DND-41 (cell line): ENCODE data around the gene ARHGAP8.

Experiments used
- EZH2 ChIP-seq: IDR thresholded peaks from 3 replicates; pipeline ENCODE4 v1.6.1; 2012; ENCODE audit warnings: borderline replicate concordance, low read depth, mild to moderate bottlenecking, moderate library complexity, low read length, inconsistent platforms; ENCODE audit not compliant: severe bottlenecking
- TF ChIP-seq, protein P1 (sequence below): IDR thresholded peaks from 2 replicates; pipeline ENCODE4 v1.5.1; 2012; ENCODE audit warnings: borderline replicate concordance, low read length, moderate library complexity, mild to moderate bottlenecking; ENCODE audit not compliant: poor library complexity, severe bottlenecking; ENCODE audit errors: extremely low read depth

DNA sequence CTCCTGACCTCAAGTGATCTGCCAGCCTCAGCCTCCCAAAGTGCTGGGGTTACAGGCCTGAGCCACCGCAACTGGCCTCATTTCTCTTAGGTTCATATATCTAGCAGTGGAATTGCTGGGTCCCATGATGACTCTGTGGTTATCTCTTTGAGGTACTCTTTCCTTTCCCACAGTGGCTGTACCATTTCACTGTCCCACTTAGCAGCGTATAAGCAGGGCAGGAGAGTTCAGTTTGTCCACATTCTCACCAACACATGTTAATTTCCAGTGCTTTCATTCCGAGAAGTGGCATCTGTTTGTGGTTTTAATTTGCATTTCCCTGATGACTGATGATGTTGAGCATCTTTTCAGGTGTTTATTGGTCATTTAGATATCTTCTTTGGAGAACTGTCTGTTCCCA lies 34.0 kb upstream of the ARHGAP8 start:
- TF ChIP-seq, protein P1, sequence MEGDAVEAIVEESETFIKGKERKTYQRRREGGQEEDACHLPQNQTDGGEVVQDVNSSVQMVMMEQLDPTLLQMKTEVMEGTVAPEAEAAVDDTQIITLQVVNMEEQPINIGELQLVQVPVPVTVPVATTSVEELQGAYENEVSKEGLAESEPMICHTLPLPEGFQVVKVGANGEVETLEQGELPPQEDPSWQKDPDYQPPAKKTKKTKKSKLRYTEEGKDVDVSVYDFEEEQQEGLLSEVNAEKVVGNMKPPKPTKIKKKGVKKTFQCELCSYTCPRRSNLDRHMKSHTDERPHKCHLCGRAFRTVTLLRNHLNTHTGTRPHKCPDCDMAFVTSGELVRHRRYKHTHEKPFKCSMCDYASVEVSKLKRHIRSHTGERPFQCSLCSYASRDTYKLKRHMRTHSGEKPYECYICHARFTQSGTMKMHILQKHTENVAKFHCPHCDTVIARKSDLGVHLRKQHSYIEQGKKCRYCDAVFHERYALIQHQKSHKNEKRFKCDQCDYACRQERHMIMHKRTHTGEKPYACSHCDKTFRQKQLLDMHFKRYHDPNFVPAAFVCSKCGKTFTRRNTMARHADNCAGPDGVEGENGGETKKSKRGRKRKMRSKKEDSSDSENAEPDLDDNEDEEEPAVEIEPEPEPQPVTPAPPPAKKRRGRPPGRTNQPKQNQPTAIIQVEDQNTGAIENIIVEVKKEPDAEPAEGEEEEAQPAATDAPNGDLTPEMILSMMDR, result no peak
- TF ChIP-seq EZH2, result no peak
